NCI-H2227 (cell line): ENCODE measurements around the gene GTF3C5.

ENCODE experiments used
- DNase-seq: peaks from one replicate; lab custom pipeline; 2025; ENCODE audit not compliant: unreplicated experiment; lab: John Stamatoyannopoulos, UW

Gene GTF3C5

DNA sequence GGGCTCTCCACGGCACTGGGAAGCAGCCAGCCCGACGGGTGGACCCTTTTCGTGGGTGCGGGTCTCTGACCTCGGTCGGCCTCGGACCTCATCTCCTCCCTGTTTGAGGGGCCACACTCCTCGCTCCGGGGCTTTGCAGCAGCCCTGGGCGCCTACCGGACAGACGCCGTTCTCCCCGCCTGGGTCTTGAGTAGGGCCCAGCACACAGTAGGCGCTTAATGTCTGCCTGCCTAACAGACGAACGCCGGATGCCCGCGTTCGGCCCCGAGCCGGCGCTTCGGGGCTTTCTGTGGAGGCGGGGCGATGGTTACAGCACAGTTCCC lies 842 bp upstream of the GTF3C5 start:
- DNase-seq, result no peak

DNA sequence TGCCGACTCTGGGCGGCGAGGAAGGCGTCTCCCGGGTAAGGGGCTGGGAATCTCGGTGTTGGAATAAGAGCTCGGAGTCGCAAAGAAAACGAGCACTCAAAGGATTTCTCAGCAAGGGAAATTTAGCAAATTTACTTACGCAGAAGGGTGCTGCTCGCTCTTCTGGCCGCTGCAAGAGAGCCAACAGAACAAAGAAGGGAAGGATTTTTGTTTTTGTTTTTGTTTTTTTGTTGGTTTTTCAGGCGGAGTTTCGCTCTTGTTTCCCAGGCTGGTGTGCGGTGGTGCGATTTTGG lies 279 bp downstream of the GTF3C5 start:
- no peak for DNase-seq

DNA sequence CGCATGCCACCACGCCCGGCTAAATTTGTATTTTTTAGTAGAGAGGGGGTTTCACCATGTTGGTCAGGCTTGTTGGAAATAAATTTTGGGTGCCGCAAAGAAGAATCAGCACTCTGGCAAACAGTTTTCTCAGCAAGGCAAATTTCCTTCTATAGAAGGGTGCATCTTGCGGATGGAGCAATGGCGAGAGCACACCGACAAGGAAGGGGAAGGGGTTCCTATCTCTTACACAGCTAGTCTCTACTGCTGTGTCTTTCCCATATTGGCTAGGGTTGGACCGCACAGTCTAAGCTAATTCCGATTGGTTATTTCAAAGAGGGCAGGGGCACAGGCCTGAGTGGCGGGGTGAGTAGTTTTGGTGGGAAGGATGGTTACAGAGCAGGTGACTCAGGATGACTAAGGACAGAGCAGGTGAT lies 707 bp downstream of the GTF3C5 start:
- peak; percentile 12 for DNase-seq

DNA sequence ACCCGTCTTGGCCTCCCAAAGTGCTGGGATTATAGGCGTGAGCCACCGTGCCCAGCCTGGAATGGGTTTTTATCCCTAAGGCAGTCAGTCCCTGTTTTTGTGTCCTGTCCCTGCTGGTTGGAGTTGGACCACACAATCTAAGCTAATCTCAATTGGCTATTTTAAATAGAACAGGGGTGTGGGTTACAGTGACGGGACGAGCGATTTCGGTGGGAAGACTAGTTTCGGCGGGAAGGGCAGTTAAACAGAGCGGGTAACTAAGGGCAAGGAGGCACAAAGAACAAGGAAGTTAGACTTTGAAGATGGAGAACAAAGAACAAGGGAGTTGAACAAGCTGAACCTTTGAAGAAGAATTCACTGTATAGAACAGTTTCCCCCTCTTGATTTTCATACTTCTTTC lies 1.4 kb downstream of the GTF3C5 start:
- no peak for DNase-seq

DNA sequence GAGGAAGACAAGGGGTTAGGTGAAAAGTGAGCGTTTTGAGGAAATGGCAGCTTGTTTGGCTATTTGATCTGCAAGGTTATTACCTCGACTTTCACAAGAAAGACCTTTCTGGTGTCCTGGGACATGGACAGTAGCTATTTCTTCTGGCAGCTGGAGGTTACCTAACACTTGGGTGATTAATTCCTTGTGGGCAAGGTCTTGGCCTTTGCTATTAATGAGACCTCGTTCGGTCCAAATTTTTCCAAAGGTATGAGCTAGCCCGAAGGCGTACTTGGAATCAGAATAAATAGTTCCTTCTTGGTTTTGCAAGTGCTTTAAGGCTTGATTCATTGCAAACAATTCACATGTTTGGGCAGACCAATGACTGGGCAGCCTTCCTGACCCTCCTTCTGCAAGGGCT lies 4.9 kb downstream of the GTF3C5 start:
- DNase-seq, result no peak

DNA sequence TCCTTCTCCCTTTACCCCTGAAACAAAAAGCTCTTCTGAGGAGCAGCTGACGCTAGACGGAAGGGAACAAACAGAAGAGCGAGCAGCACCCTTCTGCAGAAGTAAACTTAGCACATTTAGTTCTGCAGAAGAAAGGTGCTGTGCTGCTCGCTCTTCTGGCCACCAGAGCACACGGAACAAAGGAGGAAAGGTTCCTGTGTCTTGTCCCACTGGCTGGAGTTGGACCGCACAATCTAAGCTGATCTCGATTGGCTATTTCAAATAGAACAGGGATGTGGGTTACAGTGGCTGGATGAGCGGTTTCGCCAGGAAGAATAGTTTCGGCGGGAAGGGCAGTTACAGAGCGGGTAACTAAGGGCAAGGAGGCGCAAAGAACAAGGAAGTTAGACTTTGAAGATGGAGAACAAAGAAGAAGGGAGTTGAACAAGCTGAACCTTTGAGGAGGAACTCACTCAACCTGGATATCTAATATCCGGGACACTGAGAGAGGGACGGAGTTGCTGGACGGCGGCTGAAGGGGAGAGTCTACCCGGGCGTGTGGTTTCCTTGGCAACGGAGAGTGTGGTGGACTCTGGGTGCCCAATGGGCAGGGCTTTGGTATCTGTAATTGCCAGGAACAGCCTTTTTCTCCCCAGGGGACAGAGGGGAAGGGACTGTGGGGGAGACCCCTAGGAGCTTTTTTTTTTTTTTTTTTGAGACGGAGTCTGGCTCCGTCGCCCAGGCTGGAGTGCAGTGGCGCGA lies 7.1 kb downstream of the GTF3C5 start:
- no peak for DNase-seq

DNA sequence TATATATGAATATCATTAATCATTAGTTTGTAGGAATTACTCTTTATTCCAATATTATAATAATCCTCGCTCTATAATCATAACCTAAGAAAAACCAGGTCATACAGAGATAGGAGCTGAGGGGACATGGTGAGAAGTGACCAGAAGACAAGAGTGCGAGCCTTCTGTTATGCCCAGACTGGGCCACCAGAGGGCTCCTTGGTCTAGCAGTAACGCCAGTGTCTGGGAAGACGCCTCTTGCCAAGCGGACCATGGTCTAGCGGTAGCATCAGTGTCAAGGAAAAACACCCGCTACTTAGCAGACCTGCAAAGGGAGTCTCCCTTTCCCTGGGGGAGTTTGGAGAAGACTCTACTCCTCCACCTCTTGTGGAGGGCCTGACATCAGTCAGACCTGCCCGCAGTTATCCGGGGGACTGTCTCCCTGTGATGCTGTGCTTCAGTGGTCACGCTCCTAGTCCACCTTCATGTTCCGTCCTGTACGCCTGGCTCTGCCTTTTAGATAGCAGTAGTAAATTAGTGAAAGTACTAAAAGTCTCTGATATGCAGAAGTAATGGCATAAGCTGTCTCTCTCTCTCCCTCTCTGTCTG lies 10.2 kb downstream of the GTF3C5 start:
- DNase-seq, result peak; percentile 15

DNA sequence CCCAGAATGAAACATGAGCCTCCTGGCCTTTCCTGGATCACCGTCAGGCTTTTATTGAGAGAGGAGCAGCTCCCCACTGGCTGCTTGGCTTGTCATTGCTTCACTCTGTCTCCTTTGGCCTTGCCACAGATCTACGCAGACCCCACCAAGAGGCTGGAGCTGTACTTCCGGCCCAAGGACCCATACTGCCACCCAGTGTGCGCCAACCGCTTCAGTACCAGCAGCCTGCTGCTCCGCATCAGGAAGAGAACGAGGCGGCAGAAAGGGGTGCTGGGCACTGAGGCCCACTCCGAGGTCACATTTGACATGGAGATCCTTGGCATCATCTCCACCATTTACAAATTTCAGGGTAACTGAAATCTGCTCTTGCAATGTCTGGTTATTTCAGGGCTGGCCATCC lies 11.2 kb downstream of the GTF3C5 start:
- no peak for DNase-seq

DNA sequence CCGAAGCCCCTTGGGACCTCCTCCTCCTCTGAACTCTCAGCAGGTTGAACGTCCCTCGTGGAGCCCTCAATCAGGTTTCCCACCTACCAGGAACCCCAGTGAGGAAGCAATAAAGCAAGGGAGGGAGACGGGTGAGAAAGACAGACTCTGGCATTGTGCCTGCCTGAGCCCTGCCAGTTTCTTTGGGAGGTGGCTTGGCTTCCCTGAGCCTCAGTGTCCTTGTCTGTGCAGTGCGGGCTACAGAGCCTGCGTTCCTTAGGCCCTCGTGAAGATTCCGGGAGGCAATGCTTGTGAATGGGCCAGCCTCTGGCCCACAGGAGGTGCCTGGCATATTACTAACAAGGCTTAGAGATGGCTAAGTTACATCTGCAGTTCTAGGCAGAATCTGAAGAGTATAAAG lies 11.9 kb downstream of the GTF3C5 start:
- no peak for DNase-seq

DNA sequence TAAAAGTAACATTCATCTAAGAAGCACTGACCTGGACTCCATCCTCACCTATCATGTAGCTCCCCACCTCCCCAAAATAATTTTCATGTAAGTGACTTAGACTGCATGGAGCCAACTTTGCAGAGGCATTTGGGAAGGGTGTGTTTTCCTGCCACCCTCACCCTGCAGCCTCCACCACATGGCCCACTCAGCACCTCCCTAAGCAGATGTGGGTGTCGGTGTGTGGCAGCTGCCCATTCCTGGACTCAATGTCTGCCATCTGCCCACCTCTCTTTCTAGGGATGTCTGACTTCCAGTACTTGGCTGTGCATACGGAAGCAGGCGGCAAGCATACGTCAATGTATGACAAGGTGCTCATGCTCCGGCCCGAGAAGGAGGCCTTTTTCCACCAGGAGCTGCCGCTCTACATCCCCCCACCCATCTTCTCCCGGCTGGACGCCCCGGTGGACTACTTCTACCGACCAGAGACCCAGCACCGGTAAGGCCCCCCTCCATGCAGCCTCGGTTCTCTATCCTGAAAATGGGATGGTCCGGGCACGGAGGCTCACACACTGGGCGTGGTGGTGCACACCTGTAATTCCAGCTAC lies 12.7 kb downstream of the GTF3C5 start:
- DNase-seq, result no peak

DNA sequence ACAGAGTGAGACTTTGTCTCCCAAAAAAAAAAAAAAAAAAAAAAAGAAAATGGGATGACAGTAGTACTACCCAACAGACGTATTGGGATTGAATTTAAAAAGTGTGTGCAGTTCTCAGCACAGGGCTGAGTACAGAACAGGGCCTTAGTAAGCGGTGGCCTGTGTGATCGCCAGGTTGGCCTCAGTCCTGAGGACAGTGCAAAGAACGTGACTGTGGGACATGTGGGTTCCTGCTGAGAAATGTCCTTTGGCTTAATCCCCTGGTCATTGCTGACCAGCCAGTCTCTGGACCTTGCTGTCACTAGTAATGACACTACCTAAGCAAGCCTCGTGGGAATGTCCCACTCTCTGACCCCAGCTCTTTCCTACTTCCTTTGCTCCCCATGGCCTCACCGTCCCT lies 13.3 kb downstream of the GTF3C5 start:
- no peak for DNase-seq

DNA sequence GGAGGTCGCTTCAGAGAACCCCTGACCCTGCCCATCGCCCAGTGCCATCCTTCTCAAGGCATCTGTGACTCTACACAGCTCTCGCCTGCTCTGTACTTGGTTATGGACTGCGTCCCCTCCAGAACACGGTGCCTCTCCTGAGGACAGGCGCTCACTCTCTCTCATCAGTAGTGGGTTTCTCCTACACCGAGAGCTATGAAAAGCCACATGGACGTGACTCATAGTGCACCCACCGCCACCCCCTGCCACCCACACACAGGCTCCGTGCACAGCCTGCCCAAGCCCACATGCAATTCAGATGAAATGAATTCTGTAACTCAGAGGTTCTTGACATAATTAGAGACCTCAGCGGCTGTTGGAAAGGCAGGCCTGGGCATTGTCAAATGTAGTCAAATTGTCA lies 13.9 kb downstream of the GTF3C5 start:
- no peak for DNase-seq

DNA sequence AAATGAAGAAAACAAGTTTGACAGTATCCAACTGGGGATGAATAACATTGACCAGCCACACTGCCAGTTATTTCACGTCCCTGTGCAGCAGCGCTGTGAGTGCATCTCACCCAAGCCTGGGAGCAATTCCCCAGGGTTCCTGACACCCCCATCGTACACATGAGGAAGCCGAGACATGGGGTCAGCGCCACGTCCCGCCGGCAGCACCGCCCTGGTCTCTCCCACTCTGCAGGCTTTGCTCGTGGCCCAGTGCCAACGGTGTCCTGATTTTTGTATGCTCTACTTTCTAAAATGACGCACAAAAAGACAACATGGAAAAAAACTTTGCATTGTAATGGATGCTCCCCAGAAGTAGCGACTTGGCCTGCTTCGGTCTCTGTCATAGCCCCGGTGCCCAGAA lies 14.3 kb downstream of the GTF3C5 start:
- DNase-seq, result no peak

DNA sequence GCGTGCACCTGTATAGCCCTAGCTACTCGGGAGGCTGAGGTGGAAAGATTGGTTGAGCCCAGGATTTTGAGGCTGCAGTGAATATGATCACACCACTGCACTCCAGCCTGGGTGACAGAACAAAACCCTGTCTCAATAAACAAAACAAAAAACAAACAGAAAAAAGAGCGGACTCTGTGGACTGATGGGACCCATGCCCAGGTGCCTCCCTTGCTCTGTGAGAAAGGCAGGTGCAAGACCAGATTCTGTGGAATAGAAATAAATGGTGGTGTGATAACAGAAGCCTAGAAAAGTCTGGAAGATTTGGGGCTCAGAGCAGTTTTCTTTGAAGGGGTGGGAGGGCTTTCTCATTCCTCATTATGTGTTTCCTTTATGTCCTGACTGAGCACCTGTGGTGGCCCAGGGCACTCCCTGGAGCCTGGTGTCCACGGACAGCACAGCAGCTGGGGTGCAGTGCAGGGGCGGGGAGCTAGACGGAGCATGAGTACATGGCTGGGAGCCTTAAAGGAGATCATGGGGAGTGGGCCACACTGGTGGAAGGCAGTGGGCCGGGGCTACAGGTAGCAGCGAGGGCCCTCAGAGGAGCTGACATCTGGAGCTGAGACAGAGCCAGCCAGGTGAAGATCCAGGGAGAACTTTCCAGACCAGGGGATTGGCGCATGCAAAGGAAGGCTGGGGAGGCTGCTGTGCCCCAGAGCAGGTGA lies 15.6 kb downstream of the GTF3C5 start:
- DNase-seq, result no peak

DNA sequence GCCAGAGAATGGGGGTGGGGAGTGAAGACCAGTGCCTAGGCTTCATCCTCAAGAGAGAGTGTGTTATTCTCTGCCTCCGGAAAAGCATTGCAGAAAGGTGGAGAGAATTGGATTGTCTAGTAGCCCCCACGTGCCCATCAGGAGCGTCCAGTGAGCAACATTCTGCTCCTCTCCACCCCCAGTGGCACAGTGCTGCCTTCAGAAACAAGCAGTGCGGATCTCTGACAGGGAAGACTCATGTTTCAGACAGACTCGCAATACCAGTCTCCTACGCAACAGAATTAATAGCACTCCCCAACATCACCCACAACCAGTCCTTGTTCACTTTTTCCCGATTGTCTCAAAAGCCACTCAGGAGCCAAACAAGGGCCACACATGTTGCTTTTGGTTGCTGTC lies 16.1 kb downstream of the GTF3C5 start:
- DNase-seq, result no peak

DNA sequence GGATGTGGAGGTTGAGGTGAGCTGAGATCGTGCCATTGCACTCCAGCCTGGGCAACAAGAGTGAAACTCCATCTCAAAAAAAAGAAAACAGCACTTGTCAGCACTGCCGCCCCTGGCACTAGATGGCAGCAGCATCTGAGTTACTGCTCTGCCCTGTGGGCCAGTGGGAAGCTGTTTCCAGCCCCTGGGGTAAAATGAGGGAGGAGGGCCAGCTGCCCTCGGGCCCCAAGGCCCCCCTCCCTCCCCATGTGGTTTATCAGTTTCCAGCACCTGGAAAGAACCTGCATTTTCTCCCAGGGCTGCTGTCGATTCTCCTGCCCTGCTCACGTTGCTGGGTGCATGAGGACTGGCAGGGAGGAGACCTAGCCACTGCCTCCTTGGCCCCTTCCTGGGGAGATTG lies 17.8 kb downstream of the GTF3C5 start:
- DNase-seq, result no peak

DNA sequence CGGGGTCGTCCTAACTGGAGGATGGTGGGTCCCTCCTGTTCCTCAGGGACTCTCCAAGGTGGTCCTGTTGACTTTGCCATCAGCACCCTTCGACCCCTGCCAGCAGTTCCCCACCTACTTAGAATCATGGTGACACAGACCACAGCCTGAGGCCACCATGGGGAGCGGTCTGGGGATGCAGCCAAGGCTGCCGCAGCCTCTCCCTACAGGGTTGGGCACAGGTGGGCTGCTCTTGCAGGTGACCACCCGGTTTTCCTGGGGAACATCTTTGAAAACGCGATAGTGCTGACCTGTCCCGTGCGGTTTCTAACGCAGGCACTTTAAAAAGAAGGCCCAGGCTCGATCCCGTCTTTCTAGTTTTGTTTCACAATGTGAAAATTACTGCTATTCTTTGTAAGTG lies 18.2 kb downstream of the GTF3C5 start:
- DNase-seq, result no peak

DNA sequence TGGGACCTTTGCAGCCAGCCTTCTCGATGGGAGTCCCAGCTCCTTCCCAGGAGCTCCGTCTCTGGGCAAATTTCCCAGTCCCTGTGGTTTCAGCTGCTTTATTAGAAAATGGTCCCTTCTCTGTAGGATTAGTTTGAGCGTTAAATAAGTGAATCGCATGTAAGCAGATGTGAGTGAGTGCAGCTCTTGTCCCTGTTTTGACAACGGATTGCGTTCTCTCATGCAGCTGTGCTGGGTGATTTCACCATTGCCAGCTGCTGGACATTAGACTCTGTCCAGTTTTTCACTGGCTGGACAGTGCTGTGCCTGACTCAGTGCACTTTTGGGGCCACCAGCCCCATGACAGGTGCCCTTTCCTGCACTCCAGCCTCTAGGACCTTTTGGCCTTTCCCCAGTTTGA lies 19.3 kb downstream of the GTF3C5 start:
- no peak for DNase-seq

DNA sequence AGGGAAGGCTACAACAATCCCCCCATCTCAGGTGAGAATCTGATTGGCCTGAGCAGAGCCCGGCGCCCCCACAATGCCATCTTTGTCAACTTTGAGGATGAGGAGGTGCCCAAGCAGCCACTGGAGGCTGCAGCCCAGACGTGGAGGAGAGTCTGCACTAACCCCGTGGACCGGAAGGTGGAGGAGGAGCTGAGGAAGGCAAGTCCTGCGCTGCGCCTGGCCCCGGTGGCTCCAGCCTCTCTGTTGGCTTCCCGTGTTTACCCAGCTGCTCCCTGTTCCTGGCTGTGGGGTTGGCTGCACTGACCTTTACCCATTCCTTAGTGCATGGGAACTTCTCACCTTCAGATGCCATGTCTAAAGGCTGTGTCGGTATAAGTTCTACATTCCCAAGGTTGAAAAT lies 20.0 kb downstream of the GTF3C5 start:
- no peak for DNase-seq

DNA sequence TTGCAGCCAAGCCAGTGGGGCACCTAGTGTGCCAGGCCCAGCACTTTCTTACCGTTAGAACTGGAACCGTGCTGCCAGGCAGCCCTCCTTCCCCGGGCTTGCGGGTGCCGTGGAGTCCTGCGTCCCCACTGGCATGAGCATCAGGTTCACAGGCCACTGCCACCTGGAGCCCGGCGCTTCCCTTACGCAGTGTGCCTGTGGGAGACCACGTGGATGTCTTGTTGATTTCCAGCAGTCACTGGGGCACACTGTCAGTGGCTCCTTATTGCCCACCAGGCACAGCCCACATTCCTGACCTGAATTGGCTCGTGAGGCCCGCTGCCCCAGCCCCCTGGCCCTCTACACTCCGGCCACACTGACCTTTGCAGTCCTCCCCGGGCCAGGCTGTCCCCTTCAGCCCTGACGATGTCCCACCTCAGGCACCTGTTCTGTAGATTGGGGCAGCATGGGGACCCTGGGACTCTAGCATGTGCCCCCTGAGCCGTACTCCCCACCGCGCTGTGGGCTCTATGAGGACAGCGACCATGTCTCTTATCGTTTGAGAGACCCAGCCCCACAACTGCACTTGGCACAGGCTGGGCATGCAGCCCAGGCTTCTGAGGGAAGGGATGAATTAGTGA lies 20.6 kb downstream of the GTF3C5 start:
- no peak for DNase-seq

DNA sequence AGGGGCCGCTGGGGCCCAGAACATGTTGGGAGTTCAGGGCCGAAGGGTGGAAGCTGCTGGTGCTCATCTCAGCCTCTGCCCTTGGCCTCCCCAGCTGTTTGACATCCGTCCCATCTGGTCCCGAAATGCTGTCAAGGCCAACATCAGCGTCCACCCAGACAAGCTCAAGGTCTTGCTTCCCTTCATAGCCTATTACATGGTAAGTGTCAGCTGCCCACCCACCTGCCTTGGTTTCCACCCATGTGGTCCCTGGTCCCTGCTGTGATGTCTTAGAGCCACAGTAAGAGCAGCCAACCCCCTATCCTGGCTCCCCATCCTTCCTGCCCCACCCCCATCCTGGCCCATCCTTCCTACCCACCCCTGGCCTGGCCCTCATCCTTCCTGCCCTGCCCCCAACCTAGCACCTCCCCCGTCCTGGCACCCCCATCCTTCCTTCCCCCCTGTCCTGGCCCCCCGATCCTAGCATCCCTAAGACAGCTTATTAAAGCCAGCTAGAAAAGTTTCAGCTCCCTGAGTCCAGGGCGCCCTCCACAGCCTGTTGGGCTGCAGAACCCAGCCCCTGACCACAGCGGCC lies 21.3 kb downstream of the GTF3C5 start:
- no peak for DNase-seq
